Testis (tissue), 3 donors: ENCODE measurements around the gene SENP1. TPM values are rescaled to one million over a fixed set of nuclear protein-coding genes. Genes with fewer than 3 reads are reported as not detected.

Experiments
- DNase-seq: peaks from one replicate; pipeline ENCODE4 v3.0.0-alpha.2; 2019
- H3K27ac ChIP-seq, 2 donors: fragments of 200-600 bp; sonication (generic); one replicate each; pipeline ENCODE4 v1.5.1; 2019
- H3K27me3 ChIP-seq: fragments of 200-600 bp; sonication (generic); one replicate; pipeline ENCODE4 v1.5.1; 2019
- H3K36me3 ChIP-seq: fragments of 200-600 bp; sonication (generic); one replicate; pipeline ENCODE4 v1.5.1; 2017; ENCODE audit warnings: low read depth; ENCODE audit errors: missing control alignments
- H3K4me1 ChIP-seq: fragments of 200-600 bp; sonication (generic); one replicate; pipeline ENCODE4 v1.5.1; 2019
- H3K4me3 ChIP-seq, 2 donors: fragments of 200-600 bp; sonication (generic); one replicate each; pipeline ENCODE4 v1.5.1; 2017 to 2019
- H3K9me3 ChIP-seq: fragments of 200-600 bp; sonication (generic); one replicate; pipeline ENCODE4 v1.5.1; 2017
- POLR2A ChIP-seq: fragments of 450-650 bp; IDR thresholded peaks from one replicate; pipeline ENCODE4 v1.6.1; 2017; ENCODE audit warnings: antibody characterized with exemption, mild to moderate bottlenecking, moderate library complexity
- WGBS, 2 donors: methylation state at CpG; one replicate each; pipeline ENCODE4 v1.1.5; 2018; 5-methylcytosine and 5-hydroxymethylcytosine counted together
- intact Hi-C: fragments of 100-400 bp; cut with DNase I; formaldehyde crosslinking; loops from one replicate; pipeline ENCODE4 v1.15.1; 2023; ENCODE audit warnings: low total_unique reads
- polyA plus RNA-seq: library from polyadenylated mRNA; stranded (reverse); fragments of 350-450 nt; fragmentation: Illumina TruSeq; extraction: RNeasy Lipid Tissue Mini Kit (QIAGEN cat#74804); gene quantifications from one replicate; pipeline ENCODE4 v1.2.3, GENCODE V29; 2014; ENCODE audit warnings: low read depth, low replicate concordance; ENCODE audit not compliant: insufficient read depth
- total RNA-seq, 2 donors: library from RNA; depleted of rRNA; stranded (reverse); fragments of >200 nt; gene quantifications; one replicate each; pipeline ENCODE4 v1.2.3, GENCODE V29; 2016
- TF ChIP-seq, protein P1 (sequence below), 3 experiments: fragments of 450-650 bp in 2 of 3; fragments of 200-600 bp in 1 of 3; sonication (generic) in 1 of 3; IDR thresholded peaks; one replicate each; pipeline ENCODE4 v1.5.1; 2016 to 2019; ENCODE audit warnings: antibody characterized with exemption in 3 of 3, mild to moderate bottlenecking in 2 of 3, moderate library complexity in 1 of 3

SENP1 gene
- total and polyA plus RNA-seq, 3 donors from 2014 or later: 84.2 to 148 (median 105) TPM

DNA sequence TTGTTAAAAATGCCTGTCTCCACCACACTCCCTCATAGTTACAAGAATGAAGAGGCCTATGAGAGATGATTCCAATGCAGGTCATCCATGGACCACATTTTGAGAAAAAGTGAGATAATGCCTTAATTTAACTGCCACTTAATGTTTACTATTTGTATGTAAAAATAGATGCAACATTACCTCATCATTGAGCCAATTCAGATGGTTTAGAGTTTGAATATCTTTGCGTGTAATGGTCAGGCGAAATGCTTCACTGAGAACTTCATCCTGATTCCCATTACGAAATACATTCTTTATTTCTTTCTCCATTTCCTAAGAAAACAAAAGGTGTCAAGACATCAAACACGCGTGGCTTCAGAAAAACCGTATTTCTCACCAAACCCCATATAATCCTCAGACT lies 42.3 kb downstream of the SENP1 start:
- Histone ChIP-seq H3K27ac (no peak overlapping the region), H3K9me3 (no peaks in the 10 kb centered on the region), H3K36me3 (no peaks in the 10 kb centered on the region), H3K27me3 (no peaks in the 10 kb centered on the region), H3K4me1 (no peaks in the 10 kb centered on the region), H3K4me3 (no peak overlapping the region)
- no peak for TF ChIP-seq POLR2A
- TF ChIP-seq, protein P1, sequence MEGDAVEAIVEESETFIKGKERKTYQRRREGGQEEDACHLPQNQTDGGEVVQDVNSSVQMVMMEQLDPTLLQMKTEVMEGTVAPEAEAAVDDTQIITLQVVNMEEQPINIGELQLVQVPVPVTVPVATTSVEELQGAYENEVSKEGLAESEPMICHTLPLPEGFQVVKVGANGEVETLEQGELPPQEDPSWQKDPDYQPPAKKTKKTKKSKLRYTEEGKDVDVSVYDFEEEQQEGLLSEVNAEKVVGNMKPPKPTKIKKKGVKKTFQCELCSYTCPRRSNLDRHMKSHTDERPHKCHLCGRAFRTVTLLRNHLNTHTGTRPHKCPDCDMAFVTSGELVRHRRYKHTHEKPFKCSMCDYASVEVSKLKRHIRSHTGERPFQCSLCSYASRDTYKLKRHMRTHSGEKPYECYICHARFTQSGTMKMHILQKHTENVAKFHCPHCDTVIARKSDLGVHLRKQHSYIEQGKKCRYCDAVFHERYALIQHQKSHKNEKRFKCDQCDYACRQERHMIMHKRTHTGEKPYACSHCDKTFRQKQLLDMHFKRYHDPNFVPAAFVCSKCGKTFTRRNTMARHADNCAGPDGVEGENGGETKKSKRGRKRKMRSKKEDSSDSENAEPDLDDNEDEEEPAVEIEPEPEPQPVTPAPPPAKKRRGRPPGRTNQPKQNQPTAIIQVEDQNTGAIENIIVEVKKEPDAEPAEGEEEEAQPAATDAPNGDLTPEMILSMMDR (IDR thresholded peaks at IDR 0.05): no peak
- DNase-seq: no peak
- 90 to 96% methylated on average over 6 of the region's 6 CpGs for WGBS, 2 donors
- intact Hi-C loops: no loop called here

DNA sequence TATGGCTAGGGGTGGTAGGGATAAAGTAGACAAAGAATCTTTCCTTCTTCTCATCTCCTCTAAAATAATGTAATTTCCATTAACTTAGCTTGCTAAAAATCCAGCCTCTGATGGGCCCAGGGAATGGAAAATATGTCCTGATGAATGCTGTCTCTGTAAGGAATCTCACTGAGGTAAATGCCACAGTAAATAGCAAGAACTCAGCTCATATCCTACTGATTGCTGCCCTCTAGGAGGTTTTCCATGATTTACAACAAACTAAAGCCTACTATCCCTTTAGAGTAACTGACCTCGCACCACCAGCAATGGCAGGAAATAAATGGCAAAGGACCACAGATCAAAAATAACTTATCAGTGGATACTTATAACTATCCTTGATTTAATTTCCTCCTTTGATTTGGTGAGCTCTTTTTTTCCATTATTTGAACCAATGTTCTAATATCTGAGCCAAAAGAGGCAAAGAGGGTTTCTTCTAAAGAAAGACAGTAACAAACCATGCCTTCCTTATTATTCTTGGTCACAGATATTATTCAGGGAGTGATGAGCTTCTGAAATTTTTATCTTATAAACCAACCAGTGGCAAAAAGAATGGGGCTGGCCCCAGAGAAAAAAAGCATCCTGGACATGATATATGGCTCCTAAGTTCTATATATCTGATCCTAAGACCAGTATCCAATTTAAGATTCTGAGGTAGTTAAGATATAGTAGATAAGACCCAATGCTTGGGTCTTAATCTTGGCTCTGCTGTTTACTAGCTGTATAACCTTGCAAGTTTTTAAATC lies 43.8 kb downstream of the SENP1 start:
- no peaks in the 10 kb centered on the region for H3K9me3 ChIP-seq
- no peak for DNase-seq
- H3K27me3 ChIP-seq: no peaks in the 10 kb centered on the region
- H3K4me1 ChIP-seq: no peaks in the 10 kb centered on the region
- no peak overlapping the region for H3K4me3 ChIP-seq
- no peaks in the 10 kb centered on the region for H3K36me3 ChIP-seq
- intact Hi-C loops: no loop called here
- WGBS, 2 donors: 68 to 81% methylated on average over 1 of the region's 1 CpG
- no peak overlapping the region for H3K27ac ChIP-seq
- no peak for TF ChIP-seq POLR2A
- TF ChIP-seq, protein P1 (IDR thresholded peaks at IDR 0.05): no peak

DNA sequence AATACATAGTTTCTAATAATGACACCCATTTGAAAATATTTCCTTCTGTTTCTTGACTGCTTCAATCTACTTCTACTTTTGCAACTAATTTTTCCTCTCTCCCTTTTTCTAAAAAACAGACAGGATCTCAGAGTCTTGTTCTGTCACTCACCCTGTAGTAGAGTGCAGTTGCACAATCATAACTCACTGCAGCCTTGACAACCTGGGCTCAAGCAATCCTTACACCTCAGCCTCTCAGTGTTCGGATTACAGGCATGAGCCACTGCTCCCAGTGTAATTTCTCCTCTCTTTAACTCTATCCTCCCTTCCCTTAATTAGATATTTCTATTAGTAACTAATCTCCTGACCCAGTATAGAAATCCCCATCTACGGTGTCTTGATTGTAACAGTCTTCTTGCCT lies 45.4 kb downstream of the SENP1 start:
- no peak for DNase-seq
- Histone ChIP-seq H3K4me3 (no peak overlapping the region), H3K4me1 (no peaks in the 10 kb centered on the region), H3K27ac (no peak overlapping the region), H3K36me3 (no peaks in the 10 kb centered on the region), H3K9me3 (no peaks in the 10 kb centered on the region), H3K27me3 (no peaks in the 10 kb centered on the region)
- WGBS, 2 donors: 82 to 86% methylated on average over 2 of the region's 2 CpGs
- intact Hi-C loops: no loop called here
- no peak for TF ChIP-seq POLR2A
- TF ChIP-seq, protein P1 (IDR thresholded peaks at IDR 0.05): no peak

DNA sequence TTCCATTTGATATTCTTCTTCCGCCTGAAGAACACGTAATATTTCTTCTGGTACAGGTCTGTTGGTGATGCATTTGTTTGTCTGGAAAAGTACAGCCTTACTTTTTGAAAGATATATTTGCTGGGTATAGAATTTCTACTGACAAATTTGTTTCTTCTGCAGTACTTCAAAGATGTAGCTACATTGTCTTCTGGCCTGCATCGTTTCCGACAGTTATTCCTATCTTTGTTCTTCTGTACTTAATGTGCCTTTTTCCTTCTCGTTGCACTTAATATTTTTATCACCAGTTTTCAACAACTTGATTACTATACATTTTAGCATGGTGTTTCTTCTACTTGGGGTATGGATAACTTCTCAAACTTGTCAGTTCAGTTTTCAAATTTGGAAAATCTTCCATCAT lies 47.1 kb downstream of the SENP1 start:
- intact Hi-C loops: no loop called here
- Histone ChIP-seq H3K27ac (no peak overlapping the region), H3K4me1 (no peaks in the 10 kb centered on the region), H3K4me3 (no peak overlapping the region), H3K9me3 (no peaks in the 10 kb centered on the region), H3K36me3 (no peaks in the 10 kb centered on the region), H3K27me3 (no peaks in the 10 kb centered on the region)
- DNase-seq: no peak
- 89 to 92% methylated on average over 5 of the region's 5 CpGs for WGBS, 2 donors
- TF ChIP-seq POLR2A: no peak
- TF ChIP-seq, protein P1 (IDR thresholded peaks at IDR 0.05): no peak
